SK-MEL-5 (cell line): ENCODE data around the gene PGAP1. TPM values are rescaled to one million over a fixed set of nuclear protein-coding genes. Genes with fewer than 3 reads are reported as not detected.

Source experiments
- DNase-seq: peaks from one replicate; pipeline ENCODE4 v3.0.0-alpha.2; 2016; ENCODE audit warnings: low read depth, low spot score
- in situ Hi-C: cut with HindIII; loops from 2 replicates; pipeline ENCODE4 v1.10.0; 2016; ENCODE audit warnings: low sequenced_read_pairs, high pct_unique_total_duplicates, low pct_unique_long_range_greater_than_20kb
- total RNA-seq: library from RNA; depleted of rRNA; stranded (reverse); fragments of >200 nt; shearing (Covaris generic); gene quantifications from 2 replicates; pipeline ENCODE4 v1.2.3, GENCODE V29; 2014

The PGAP1 gene
- total RNA-seq, 1 experiment from 2014 or later, result 3.1 TPM

DNA sequence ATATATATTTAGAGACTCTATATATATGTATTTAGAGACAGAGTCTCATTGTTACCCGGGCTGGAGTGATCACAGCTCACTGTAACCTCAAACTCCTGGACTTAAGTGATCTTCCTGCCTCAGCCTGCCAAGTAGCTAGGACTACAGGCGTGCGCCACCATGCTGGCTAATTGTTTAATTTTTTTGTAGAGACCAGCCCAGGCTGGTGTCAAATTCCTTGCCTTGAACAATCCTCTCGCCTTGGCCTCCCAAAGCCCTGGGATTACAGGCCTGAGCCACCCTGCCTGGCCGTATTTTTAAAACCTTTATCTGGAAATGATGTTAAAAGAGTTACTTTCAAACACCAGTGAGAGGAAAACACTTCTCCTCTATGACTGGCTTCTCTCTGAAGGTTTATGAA lies 30.9 kb upstream of the PGAP1 start:
- no peak for DNase-seq
- in situ Hi-C loops, result no loop called here

DNA sequence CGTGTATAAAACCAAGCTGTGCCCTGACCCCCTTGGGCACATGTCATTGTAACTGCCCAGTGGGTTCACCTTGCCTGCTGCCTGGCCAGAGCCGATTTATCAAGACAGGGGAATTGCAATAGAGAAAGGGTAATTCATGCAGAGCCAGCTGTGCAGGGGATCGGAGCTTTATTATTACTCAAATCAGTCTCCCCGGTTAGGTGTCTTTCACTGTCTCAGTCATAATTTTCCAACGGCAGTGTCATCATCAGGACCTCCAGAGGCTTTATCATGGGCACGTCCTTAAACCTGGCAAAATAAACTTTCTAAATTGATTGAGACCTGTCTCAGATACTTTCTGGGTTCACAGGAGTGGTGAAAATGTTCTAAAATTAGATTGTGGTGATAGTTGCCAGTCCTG lies 29.6 kb upstream of the PGAP1 start:
- no peak for DNase-seq
- in situ Hi-C loops, result no loop called here

DNA sequence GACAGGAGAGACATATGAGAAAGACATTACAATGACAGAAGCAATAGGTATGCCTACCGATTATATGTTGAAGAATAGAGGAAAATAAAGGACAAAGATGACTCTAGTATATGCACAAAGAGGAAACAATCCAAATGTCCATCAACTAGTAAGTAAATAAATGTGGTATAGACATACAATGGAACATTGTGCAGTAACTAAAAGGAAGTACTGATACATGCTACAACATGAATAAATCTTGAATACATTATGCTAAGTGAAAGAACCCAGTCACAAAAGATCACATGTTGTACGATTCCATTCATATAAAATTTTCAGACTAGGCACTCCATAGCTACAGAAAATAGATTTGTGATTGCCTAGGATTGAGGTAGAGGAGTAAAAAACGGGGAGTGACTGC lies 28.5 kb upstream of the PGAP1 start:
- peak; percentile 54 for DNase-seq
- in situ Hi-C loops, result no loop called here

DNA sequence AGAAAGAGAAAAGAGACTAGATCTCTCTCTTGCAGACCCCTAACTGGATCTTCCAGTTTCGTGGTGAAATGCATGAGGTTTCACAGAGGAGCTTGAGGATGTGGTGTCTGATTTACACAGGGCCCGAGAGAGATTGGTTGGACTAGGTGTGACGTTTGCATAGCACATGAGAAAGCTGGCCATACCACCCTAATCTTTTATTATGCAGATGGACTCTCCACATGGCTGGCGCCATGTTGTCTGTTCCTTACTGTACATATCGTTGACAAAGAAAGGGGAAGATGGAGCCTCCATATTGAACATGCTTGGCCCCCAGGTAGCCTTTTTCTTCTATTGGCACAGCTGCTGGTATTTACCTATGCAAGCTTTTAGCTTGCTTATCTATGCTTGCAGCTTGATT lies 27.5 kb upstream of the PGAP1 start:
- no peak for DNase-seq
- in situ Hi-C loops, result no loop called here

DNA sequence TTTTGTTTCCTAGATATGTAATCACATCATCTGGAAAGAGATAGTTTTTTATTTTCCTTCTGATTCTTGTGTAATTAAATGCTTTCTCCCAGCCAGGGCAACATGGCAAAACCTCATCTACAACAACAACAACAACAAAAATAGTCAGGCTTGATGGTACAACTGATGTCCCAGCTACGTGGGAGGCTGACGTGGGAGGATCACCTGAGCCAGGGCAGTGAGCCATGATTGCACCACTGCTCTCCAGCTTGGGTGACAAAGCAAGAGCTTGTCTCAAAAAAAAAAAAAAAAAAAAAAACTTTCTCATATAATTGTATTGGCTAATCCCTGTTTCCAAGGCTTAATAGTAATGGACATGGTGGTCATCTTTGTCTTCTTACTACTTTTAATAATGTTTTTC lies 26.4 kb upstream of the PGAP1 start:
- DNase-seq, result no peak

DNA sequence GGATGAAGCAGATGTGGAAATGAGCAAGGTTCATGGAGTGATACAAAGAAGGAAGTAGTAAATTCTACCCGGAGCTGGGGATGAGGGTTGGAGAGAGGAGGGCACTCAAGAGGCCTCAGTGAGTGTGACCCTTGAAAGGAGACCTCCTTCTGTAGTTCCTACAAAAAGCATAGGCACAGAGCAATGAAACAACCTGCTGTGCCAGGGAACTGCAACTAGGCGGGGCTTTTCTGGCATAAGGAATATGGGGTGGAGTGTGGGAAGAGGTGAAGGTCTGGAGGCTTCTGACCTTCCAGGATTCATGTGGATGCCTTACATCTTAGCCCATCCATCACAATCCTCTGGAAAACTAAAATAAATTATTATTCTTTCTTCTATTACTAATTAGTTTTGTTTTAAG lies 25.5 kb upstream of the PGAP1 start:
- in situ Hi-C loops, result no loop called here
- no peak for DNase-seq

More for the DNA sequence above, 26.4 kb upstream of the PGAP1 start:
- in situ Hi-C loops, result no loop called here

DNA sequence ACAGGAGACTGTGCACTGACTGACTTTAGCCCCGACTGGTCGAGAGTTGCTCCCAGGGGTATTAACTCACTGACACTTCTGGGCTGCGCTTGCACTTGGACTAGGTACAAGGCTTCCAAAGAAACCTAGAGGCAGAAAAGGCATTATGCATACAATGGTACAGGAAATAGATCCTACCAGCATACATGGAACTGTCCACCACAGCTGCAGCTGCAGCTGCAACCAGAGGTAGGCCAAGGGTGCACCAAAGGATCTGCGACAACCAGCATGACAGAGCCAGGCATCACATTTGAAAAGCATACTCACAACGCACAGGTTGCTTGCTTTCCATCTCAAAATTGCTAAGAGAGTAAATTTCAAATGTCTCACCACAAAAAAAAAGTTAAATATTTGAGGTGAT lies 22.6 kb upstream of the PGAP1 start:
- in situ Hi-C loops, result no loop called here

DNA sequence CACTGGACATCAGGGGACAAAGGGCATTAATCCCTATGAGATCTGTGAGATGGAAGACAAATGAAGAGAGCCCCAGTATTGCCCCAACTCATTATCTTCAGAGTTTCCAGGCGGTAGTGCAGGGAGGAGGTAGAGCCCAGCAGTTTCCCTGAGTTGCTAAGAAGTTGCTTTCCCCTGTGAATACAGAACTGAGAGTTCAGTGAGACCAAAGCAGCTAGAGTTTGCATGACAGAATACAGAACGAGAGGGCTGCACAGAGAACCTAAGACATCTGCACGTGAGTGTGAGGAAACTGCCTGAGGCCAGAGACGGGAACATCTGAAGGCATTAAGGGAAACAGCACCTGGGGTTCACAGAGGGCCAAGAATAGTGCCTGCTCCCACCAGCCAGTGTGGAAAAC lies 18.1 kb upstream of the PGAP1 start:
- DNase-seq, result no peak
- in situ Hi-C loops, result no loop called here

More for the DNA sequence above, 22.6 kb upstream of the PGAP1 start:
- no peak for DNase-seq

DNA sequence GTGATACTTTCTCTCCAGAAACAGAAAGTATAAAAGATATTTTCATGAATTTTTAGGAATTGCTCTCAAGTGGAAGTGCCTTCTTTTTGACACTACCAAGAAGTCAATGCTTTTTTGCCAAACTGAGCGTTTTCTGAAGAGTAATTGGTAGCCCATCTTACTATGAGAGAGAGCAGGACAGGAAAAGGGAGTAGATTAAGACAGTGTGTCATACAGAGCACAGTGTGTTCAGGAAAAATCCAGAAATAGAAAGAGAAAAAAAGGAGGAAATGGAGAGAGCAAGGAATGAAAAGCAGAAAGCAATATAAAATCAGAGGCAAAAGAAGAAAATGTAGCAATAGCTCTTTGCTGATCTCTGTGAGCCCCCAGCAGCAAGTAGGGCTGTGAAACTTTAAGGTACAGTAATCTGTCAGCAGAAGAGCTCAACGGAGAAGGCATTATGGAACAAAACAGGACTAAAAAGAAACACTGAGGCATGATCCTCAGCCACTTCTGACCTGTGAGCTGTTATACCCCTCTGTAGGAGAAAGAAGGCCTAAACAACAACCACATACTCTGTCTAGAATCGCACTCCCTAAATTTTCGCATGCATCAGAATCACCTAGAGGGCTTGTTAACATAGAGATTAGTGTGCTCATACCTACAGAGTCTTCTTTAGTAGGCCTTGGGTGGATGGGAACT lies 15.0 kb upstream of the PGAP1 start:
- no peak for DNase-seq
- in situ Hi-C loops, result no loop called here

DNA sequence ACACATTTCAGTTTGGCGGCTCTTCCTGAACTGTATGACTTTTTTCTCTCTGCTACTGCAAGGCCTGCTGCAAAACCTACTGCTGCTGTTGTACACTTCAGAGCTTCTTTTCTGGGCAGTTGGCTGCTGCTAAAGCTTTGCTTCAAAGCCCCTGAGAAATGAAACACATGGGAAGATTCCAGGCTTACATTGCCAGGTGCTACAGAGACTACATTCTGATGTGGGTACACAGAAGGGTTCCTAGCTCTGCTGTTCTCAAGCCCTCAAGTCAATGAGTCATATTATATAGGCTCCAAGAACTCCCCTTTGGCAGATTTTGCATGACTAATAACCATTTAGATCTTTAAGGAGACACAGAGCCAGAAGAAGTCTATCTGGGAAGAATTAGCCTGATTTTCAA lies 12.9 kb upstream of the PGAP1 start:
- no peak for DNase-seq
- in situ Hi-C loops, result no loop called here

DNA sequence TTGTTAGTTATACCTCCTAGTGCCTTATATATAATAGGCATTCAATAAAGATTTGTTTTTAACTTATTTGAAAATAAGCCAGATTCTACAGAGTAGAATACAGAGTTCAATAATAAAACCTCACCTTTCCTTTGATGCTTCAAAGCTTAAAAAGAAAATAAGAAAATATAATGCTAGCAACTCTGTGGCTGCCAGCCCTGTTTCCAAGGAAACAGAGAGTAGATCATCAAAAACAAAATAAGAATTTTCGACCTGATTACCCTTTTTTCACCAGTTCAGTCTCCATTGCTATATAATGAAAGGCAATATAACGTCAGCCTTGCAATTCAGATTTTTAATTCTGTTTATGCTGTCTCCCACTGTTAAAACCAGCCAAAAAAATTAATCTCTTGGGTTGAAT lies 8.9 kb upstream of the PGAP1 start:
- no peak for DNase-seq
- in situ Hi-C loops, result no loop called here

DNA sequence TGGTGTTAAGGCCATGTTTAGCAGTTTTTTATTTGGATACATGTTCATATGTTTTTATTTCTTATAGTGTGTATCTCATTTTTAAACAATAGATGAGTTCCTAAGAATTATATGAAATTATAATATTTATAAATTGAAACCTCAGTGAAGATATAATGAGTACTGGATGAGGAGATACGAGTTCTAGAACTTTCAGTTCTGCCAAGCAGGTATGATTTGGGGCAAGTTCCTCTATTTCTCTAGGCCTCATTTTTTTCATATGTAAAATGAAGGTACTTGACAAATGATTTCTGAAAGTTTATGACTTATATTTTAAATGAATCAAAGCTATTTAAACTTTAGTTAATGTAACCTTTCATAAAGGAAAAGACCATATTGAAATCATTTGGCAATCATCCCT lies 8.2 kb upstream of the PGAP1 start:
- no peak for DNase-seq
- in situ Hi-C loops, result no loop called here

DNA sequence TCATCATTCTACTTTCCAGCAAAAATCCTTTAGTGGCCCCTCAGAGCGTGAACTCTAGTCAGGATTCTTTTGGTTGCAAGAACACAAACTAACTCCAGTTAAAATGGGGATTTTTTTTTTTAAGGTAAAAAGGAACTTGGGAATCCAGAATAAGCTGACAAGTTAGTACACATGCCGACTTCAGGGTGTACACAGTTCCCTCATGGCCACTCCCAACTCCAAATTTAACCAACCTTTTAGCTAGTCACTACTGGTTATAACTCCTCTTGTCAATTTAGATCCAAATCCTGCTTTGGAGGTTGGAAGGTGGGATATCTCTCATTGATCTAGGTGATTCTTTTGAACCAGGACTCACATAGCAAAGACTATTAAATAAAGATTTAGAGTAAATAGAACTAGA lies 5.0 kb upstream of the PGAP1 start:
- in situ Hi-C loops, result no loop called here
- no peak for DNase-seq

DNA sequence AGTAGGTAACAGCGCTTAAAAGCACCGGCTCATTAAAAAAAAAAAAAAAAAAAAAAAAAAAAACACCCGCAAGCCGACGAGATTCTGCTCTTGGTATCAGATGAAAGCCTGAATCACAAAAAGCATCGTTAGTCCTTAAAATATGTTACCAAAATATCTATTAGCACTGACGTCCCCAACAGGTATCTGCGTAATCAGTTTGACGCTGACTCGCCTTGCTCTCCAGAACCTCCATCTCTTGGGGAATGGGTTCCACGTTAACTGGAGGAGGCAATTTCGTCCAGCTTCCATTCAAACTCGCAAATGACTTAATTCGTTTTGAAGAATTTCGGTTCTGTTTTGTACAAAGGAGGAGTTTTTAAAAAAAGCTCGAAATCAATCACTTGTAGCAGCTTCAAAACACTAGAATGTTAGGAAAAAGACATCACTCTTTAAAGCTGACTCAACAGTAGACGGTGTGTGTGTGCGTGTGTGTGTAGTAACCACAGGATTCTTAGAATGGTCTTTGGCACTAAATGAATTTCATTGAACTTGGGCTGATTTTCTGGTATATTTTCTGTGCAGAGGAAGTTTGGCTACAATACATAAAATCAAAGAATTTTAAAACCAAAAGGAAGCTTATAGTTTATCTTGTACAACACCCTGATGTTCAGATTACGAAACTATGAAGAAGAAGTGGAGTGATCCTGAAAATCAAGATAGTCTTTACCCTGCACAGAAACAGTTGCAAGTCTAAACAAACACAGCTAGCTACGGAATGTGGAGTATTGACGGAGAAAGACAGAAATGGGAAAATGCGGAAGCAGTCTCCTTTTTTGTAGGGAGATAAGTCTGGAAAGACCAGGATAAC lies 1.1 kb upstream of the PGAP1 start:
- peak; percentile 28 for DNase-seq
- in situ Hi-C loops, result no loop called here

DNA sequence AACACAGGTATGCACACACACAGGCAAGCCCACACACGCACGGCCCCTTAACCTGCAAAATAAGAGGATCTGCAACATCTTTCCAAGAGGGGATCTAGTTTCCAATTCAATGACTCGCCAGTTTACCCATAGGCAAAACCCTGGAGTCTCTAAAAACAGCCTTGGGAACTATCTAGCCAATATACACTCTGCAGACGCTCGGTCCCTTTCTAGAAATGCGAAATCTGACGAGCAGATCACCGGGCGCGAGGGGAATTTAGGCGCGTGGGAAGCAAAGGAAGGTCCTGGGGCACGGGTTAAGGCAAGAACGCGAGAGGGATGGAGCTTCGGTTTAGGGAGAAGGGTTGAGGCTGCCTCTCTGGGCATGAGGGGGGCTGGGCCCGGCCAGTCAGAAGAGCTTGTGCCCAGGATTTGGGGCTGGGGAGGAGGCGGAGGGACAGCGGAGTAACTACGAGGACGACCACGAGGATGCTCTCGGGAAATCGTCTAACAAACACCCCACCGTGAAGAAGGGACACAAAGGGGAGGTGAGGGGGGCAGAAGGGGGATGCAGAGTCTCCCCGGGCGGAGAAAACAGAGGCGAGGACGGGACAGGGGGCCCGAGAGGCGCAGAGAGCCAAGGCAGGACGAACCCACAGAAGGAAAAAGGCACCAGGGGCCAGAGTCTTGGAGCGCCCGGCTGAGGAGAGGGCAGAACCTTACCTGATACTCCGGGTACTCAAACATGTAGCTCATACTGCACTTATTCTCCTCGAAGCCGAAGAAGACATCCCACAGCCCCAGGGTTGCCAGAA lies 542 bp downstream of the PGAP1 start:
- in situ Hi-C loops, result no loop called here
- peak; percentile 42 for DNase-seq

DNA sequence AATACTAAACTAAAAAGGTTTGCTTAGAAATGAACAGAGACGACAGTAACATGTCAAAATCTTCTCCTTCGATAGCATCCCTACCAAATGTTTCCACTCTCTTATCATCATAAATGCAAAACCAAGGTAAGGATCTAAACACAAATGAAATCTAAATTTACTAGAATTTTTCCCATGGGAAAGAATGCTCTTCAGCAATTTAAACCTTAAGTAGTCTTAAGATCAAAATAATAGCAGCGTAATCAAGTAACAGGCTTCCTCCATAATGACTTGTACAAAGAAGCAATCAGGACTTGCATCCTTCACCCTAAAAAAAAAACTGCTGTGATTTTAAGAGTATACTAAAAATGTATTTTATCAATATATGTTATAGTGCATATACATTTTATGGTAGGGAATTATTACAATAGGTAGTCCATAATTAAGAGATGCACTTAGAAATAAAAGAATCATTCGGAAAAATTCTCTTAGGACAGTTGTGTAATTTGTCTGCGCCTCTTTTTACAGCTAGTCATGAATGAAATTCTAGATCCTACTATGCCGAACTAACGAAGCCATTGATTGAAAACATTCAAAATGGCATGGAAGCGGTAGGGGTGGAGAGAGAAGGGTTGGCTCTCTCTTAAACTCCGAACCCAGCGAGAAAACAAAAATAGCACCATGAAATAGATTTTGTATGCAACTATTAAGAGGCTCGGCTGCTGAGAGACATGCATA lies 1.3 kb downstream of the PGAP1 start:
- in situ Hi-C loops, result no loop called here
- peak; percentile 21 for DNase-seq

DNA sequence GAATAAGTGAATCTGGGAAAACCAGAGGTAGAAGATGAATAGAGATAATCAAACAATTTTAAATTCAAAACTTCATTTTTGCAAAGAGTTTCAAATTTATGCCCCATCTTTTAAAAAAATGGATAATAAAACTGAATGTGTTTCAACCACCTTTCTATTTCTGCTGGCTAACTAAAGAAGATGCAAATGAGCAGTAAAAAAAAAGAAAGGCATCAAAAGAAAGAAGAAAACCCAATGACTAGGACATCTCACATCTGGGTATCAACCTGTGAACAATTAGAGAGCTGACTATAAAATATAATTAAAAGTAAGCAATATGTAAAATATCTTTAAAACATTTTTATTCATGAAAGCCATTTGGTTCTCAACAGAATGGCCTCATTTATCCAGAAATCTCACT lies 2.5 kb downstream of the PGAP1 start:
- no peak for DNase-seq
- in situ Hi-C loops, result no loop called here

DNA sequence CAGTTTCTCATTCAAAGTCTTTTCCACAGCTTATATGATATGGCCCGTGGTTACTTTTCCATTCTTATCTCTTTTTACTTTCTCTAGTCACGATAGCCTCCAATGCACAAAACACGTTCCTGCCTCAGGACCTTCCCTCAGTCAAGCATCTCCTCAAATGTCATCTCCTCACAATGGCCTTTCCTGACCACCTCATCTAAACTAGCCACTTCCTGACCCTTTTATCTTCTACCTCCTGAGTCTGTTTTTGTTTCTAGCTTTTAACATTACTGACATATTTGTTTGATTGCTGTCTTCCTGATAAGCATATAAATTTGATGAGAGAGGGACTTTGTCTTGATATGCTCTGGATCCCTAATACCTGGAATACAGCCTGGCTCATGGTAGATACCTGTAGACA lies 7.6 kb downstream of the PGAP1 start:
- in situ Hi-C loops, result no loop called here

More for the DNA sequence above, 7.6 kb downstream of the PGAP1 start:
- DNase-seq, result no peak
